Kidney epithelial cell (primary cell): ENCODE measurements around the gene LAMB4. TPM values are rescaled to one million over a fixed set of nuclear protein-coding genes. Genes with fewer than 3 reads are reported as not detected.

Source experiments
- DNase-seq: peaks from one replicate; pipeline ENCODE4 v3.0.0-alpha.2; 2010; ENCODE audit warnings: low read depth
- H3K27me3 ChIP-seq: 2 replicates; pipeline ENCODE4 v1.6.0; 2011; ENCODE audit warnings: low read length; ENCODE audit not compliant: control insufficient read depth, insufficient read depth
- H3K36me3 ChIP-seq: 2 replicates; pipeline ENCODE4 v1.5.1; 2011; ENCODE audit warnings: low read length; ENCODE audit not compliant: control insufficient read depth, insufficient read depth
- H3K4me3 ChIP-seq: 2 replicates; pipeline ENCODE4 v1.5.1; 2011; ENCODE audit warnings: low read depth, mild to moderate bottlenecking, control low read depth, low read length
- total RNA-seq: library from RNA; depleted of rRNA; stranded (reverse); fragments of >200 nt; gene quantifications from 2 replicates; pipeline ENCODE4 v1.2.3, GENCODE V29; 2015
- TF ChIP-seq, protein P1 (sequence below): IDR thresholded peaks from 2 replicates; pipeline ENCODE4 v1.5.1; 2011; ENCODE audit warnings: mild to moderate bottlenecking, moderate library complexity, low read length, control low read depth, inconsistent platforms; ENCODE audit not compliant: insufficient read depth, poor library complexity, severe bottlenecking

LAMB4 gene
- total RNA-seq, 1 donor from 2014 or later = not detected

DNA sequence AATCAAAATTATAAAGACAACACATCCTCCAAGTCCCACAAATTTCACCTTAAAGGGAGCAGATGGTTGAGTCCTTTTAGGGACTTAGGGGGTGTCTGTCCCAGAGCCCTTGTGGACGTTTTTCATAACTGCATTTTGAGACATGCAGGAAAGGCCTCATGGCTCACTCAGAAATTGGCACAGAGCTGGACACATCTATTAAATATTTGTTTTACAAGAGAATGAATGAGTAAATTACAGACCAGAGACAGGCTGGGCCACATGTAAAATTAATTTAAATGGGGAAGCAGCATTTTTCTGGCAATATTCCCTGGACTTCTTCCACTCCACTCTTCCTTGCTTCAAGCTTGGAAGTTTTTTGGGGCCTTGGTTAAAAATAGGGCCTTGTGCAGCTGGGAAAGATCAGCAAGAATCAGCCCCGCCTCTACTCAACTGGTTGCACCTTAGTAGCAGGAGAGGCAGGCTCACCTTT lies 147.2 kb downstream of the LAMB4 start:
- Histone ChIP-seq H3K27me3 (no peaks in the 10 kb centered on the region), H3K4me3 (no peak overlapping the region), H3K36me3 (peaks cover 6% of the 10 kb centered on the region)
- TF ChIP-seq, protein P1, sequence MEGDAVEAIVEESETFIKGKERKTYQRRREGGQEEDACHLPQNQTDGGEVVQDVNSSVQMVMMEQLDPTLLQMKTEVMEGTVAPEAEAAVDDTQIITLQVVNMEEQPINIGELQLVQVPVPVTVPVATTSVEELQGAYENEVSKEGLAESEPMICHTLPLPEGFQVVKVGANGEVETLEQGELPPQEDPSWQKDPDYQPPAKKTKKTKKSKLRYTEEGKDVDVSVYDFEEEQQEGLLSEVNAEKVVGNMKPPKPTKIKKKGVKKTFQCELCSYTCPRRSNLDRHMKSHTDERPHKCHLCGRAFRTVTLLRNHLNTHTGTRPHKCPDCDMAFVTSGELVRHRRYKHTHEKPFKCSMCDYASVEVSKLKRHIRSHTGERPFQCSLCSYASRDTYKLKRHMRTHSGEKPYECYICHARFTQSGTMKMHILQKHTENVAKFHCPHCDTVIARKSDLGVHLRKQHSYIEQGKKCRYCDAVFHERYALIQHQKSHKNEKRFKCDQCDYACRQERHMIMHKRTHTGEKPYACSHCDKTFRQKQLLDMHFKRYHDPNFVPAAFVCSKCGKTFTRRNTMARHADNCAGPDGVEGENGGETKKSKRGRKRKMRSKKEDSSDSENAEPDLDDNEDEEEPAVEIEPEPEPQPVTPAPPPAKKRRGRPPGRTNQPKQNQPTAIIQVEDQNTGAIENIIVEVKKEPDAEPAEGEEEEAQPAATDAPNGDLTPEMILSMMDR = peak; percentile 18
- DNase-seq = no peak

DNA sequence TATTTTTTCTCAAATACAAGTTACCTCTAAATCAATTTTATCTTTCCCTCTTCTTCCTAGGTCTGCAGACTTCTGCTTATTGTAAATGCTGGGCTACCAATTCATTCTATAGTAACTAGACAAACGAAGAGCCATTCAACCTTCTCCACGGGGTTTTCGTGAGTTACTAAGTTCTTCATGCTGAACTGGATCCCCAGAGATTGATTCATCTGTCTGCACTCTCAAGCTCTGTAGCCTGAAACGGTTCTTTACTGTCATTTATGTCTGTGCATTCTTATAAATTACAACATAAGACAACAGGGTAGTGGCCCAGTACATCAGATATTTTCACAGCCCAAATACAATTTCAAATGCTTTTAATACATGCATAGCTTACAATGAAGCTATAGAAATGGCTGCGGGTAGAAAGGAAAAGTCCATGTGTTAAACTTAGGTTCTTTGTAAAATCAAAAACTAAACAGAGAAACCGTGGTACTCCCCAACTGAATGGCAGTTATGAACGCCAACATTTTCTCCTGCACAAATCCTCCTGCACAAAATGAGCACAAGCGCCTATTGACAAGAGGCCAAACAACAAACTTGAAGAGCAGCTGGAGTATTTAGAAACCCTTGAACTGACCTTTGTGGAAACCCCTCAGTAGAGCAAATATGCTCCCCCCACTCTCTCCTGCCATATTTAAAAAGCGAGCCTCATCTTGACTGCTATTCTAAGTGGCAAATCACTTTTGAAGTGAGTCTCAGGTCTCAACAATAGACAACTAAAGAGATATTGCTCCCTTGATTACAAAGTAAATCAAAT lies 147.9 kb downstream of the LAMB4 start:
- Histone ChIP-seq H3K36me3 (peaks cover 7% of the 10 kb centered on the region), H3K27me3 (no peaks in the 10 kb centered on the region), H3K4me3 (no peak overlapping the region)
- DNase-seq = no peak
- TF ChIP-seq, protein P1 = no peak

DNA sequence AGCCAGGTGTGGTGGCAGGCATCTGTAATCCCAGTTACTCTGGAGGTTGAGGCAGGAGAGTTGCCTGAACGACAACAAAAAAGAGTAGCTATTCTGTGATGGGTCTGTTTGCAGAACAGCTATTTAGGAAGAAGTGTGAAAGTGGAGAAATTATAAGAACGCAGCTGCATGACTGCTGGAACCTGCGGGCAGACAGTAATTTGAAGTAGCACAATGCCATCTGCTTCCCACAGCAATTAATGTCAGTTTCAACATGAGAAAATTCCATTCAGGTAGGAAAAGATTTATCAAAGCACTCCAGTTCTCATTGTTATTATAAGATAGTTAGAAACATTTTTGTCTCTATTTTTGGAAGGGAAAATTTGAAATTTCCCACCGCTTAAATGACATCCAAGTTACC lies 148.7 kb downstream of the LAMB4 start:
- Histone ChIP-seq H3K4me3 (no peak overlapping the region), H3K36me3 (peaks cover 10% of the 10 kb centered on the region), H3K27me3 (no peaks in the 10 kb centered on the region)
- no peak for DNase-seq
- TF ChIP-seq, protein P1 = no peak

DNA sequence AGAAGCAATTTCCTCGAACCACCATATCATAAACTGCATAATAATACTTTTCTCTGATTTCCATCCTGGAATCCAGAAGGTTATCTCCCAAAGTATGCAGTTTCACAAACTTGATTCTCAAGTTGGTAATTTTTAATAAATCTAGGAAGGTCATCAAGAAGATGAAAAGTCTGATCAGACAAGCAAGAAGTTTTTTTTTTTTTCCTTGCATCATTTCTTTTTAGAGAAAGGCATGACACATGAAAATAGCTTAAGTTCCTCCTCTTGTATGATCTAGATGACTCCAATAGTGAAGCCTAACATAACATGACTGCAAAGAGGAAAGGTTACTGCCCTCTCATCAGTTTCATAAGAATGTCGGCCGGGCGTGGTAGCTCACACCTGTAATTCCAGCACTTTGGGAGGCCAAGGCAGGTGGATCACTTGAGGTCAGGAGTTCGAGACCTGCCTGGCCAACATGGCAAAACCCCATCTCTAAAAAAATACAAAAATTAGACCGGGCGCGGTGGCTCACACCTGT lies 149.4 kb downstream of the LAMB4 start:
- Histone ChIP-seq H3K27me3 (no peaks in the 10 kb centered on the region), H3K4me3 (no peak overlapping the region), H3K36me3 (peaks cover 13% of the 10 kb centered on the region)
- TF ChIP-seq, protein P1 = no peak
- DNase-seq = no peak

DNA sequence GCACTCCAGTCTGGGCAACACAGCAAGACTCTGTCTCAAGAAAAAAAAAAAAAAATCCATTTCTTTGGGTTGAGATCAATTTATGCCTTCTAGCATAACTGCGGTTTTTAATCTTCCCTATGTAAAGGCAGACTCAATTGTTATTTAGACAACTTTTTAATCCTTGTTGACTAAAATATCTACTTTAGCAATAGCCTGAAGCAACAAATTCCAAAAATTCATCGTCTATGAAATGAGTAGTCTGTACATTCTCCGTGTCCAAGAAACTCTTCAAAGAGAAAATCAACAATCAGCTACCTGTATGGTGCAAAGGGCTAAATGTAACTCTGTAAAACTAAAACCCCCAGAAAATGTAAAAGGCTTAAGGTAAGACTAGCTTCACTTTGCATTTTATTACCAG lies 150.0 kb downstream of the LAMB4 start:
- Histone ChIP-seq H3K36me3 (peaks cover 15% of the 10 kb centered on the region), H3K4me3 (no peak overlapping the region), H3K27me3 (no peaks in the 10 kb centered on the region)
- DNase-seq = no peak
- TF ChIP-seq, protein P1 = no peak
